HEK293 (cell line): ENCODE results near the gene PPP1R12C.

Experiments
- BCL11B ChIP-seq: fragments of 450-650 bp; formaldehyde crosslinking; IDR thresholded peaks from 2 replicates; pipeline ENCODE4 v1.5.1; 2016; ENCODE audit warnings: low read depth, missing biosample characterization, missing genetic modification characterization
- HIC1 ChIP-seq: fragments of 450-650 bp; formaldehyde crosslinking; IDR thresholded peaks from 2 replicates; pipeline ENCODE4 v1.5.1; 2016; ENCODE audit warnings: missing biosample characterization, missing genetic modification characterization
- INSM2 ChIP-seq: fragments of 450-650 bp; formaldehyde crosslinking; IDR thresholded peaks from 2 replicates; pipeline ENCODE4 v1.5.1; 2016; ENCODE audit warnings: missing biosample characterization, missing genetic modification characterization
- KLF9 ChIP-seq: fragments of 450-650 bp; formaldehyde crosslinking; IDR thresholded peaks from 2 replicates; pipeline ENCODE4 v1.5.1; 2016; ENCODE audit warnings: missing biosample characterization, missing genetic modification characterization, low read depth
- PATZ1 ChIP-seq: fragments of 450-650 bp; formaldehyde crosslinking; IDR thresholded peaks from 2 replicates; pipeline ENCODE4 v1.5.1; 2016; ENCODE audit warnings: missing biosample characterization, missing genetic modification characterization
- SCRT1 ChIP-seq: fragments of 450-650 bp; formaldehyde crosslinking; IDR thresholded peaks from 2 replicates; pipeline ENCODE4 v1.5.1; 2016; ENCODE audit warnings: missing biosample characterization, missing genetic modification characterization, borderline replicate concordance
- ZNF112 ChIP-seq: fragments of 450-650 bp; formaldehyde crosslinking; IDR thresholded peaks from 2 replicates; pipeline ENCODE4 v1.5.0; 2017; ENCODE audit warnings: missing biosample characterization, missing genetic modification characterization
- ZNF138 ChIP-seq: fragments of 450-650 bp; formaldehyde crosslinking; IDR thresholded peaks from 2 replicates; pipeline ENCODE4 v1.5.1; 2016; ENCODE audit warnings: missing biosample characterization, missing genetic modification characterization, borderline replicate concordance
- ZNF148 ChIP-seq: fragments of 450-650 bp; formaldehyde crosslinking; IDR thresholded peaks from 2 replicates; pipeline ENCODE4 v1.5.0; 2017; ENCODE audit warnings: missing biosample characterization, missing genetic modification characterization, borderline replicate concordance
- ZNF350 ChIP-seq: fragments of 450-650 bp; formaldehyde crosslinking; IDR thresholded peaks from 2 replicates; pipeline ENCODE4 v1.5.0; 2017; ENCODE audit warnings: missing biosample characterization, mild to moderate bottlenecking, missing genetic modification characterization
- ZNF398 ChIP-seq: fragments of 450-650 bp; formaldehyde crosslinking; IDR thresholded peaks from 2 replicates; pipeline ENCODE4 v1.5.1; 2017; ENCODE audit warnings: missing biosample characterization, missing genetic modification characterization
- ZNF549 ChIP-seq: fragments of 450-650 bp; IDR thresholded peaks from 2 replicates; pipeline ENCODE4 v1.5.1; 2018; ENCODE audit warnings: missing biosample characterization, missing genetic modification characterization, mild to moderate bottlenecking, inconsistent platforms, moderate library complexity
- ZNF561 ChIP-seq: fragments of 450-650 bp; IDR thresholded peaks from 2 replicates; pipeline ENCODE4 v1.5.1; 2018; ENCODE audit warnings: missing biosample characterization, missing genetic modification characterization, borderline replicate concordance

PPP1R12C gene

GRCh38 chr19:55080968-55081769 is 36.3 kb downstream of the PPP1R12C start (continued):
- TF ChIP-seq ZNF398 (tag by site-specific recombination) (no peak), KLF9 (tag by site-specific recombination) (peak; percentile 69), INSM2 (tag by site-specific recombination) (no peak), ZNF148 (tag by site-specific recombination) (no peak), ZNF112 (tag by site-specific recombination) (no peak), PATZ1 (tag by site-specific recombination) (peak; percentile 20; the same call in 1 of the 2 replicates), ZNF350 (no peak), SCRT1 (no peak), ZNF138 (tag by site-specific recombination) (no peak), ZNF561 (no peak), ZNF549 (tag by site-specific recombination) (no peak), BCL11B (tag by site-specific recombination) (0 out of 2 replicates have a peak, but pooled peaks have one; percentile 23), HIC1 (tag by site-specific recombination) (no peak)
